ENCODE data around the gene NDUFA12. TPM values are rescaled to one million over a fixed set of nuclear protein-coding genes. Genes with fewer than 3 reads are reported as not detected.

Gene NDUFA12
- total RNA-seq, 1 donor from 2014 or later, result 86.5 TPM

GRCh38 chr12:94948232-94948810 lies 55.2 kb downstream of the NDUFA12 start:
- no peaks in the 10 kb centered on the region for H3K36me3 Mint-ChIP-seq (ENCODE audit: insufficient read depth)
- H3K4me3 Mint-ChIP-seq (ENCODE audit: low read depth), result no peak overlapping the region
- H3K9me3 Mint-ChIP-seq (ENCODE audit: low read depth), result peaks cover 3% of the 10 kb centered on the region
- no peak for DNase-seq (ENCODE audit: low spot score, unreplicated experiment)
- no peak for TF ChIP-seq CTCF (IDR thresholded peaks at IDR 0.05; ENCODE audit: unreplicated experiment)
- no peak overlapping the region for H3K27ac Mint-ChIP-seq
- no peaks in the 10 kb centered on the region for H3K27me3 Mint-ChIP-seq
- H3K4me1 Mint-ChIP-seq (ENCODE audit: low read depth), result peaks cover 6% of the 10 kb centered on the region

- TF ChIP-seq CTCF (IDR thresholded peaks at IDR 0.05; ENCODE audit: unreplicated experiment), result no peak
- Mint-ChIP-seq H3K4me1 (ENCODE audit: low read depth) (peaks cover 2% of the 10 kb centered on the region), H3K4me3 (ENCODE audit: low read depth) (no peak overlapping the region), H3K36me3 (ENCODE audit: insufficient read depth) (no peaks in the 10 kb centered on the region), H3K27me3 (no peaks in the 10 kb centered on the region), H3K27ac (no peak overlapping the region), H3K9me3 (ENCODE audit: low read depth) (peaks cover 5% of the 10 kb centered on the region)
- DNase-seq (ENCODE audit: low spot score, unreplicated experiment), result no peak
Measured at GRCh38 chr12:94942663-94943062, 60.8 kb downstream of the NDUFA12 start.

- no peak for DNase-seq (ENCODE audit: low spot score, unreplicated experiment)
- H3K36me3 Mint-ChIP-seq (ENCODE audit: insufficient read depth), result no peaks in the 10 kb centered on the region
Measured at GRCh38 chr12:94941440-94941862, 62.0 kb downstream of the NDUFA12 start.

GRCh38 chr12:94940771-94941170 lies 62.7 kb downstream of the NDUFA12 start:
- H3K27me3 Mint-ChIP-seq, result no peaks in the 10 kb centered on the region
- peaks cover 2% of the 10 kb centered on the region for H3K4me1 Mint-ChIP-seq (ENCODE audit: low read depth)
- no peak overlapping the region for H3K27ac Mint-ChIP-seq
- DNase-seq (ENCODE audit: low spot score, unreplicated experiment), result no peak
- no peak for TF ChIP-seq CTCF (IDR thresholded peaks at IDR 0.05; ENCODE audit: unreplicated experiment)
- H3K4me3 Mint-ChIP-seq (ENCODE audit: low read depth), result no peak overlapping the region
- peaks cover 5% of the 10 kb centered on the region for H3K9me3 Mint-ChIP-seq (ENCODE audit: low read depth)
- H3K36me3 Mint-ChIP-seq (ENCODE audit: insufficient read depth), result no peaks in the 10 kb centered on the region

More at GRCh38 chr12:94941440-94941862, 62.0 kb downstream of the NDUFA12 start:
- Mint-ChIP-seq H3K9me3 (ENCODE audit: low read depth) (peaks cover 5% of the 10 kb centered on the region), H3K4me1 (ENCODE audit: low read depth) (peaks cover 2% of the 10 kb centered on the region), H3K27ac (no peak overlapping the region), H3K27me3 (no peaks in the 10 kb centered on the region), H3K4me3 (ENCODE audit: low read depth) (no peak overlapping the region)
- TF ChIP-seq CTCF (IDR thresholded peaks at IDR 0.05; ENCODE audit: unreplicated experiment), result no peak

- DNase-seq (ENCODE audit: low spot score, unreplicated experiment), result no peak
- H3K4me3 Mint-ChIP-seq (ENCODE audit: low read depth), result no peak overlapping the region
- no peaks in the 10 kb centered on the region for H3K36me3 Mint-ChIP-seq (ENCODE audit: insufficient read depth)
- H3K27me3 Mint-ChIP-seq, result no peaks in the 10 kb centered on the region
- no peak for TF ChIP-seq CTCF (IDR thresholded peaks at IDR 0.05; ENCODE audit: unreplicated experiment)
- no peak overlapping the region for H3K27ac Mint-ChIP-seq
- H3K9me3 Mint-ChIP-seq (ENCODE audit: low read depth), result peaks cover 2% of the 10 kb centered on the region
- H3K4me1 Mint-ChIP-seq (ENCODE audit: low read depth), result peaks cover 2% of the 10 kb centered on the region
Measured at GRCh38 chr12:94938583-94938982, 64.9 kb downstream of the NDUFA12 start.

All from progenitor cell of endocrine pancreas (in vitro differentiated cells).